HG03354 (cell line): ENCODE data around the gene LPCAT3.

Experiments used
- ATAC-seq: cut with Tn5 transposase; IDR thresholded peaks from one replicate; pipeline ENCODE4 v1.9.1; 2021; ENCODE audit warnings: mild to moderate bottlenecking; ENCODE audit not compliant: unreplicated experiment, poor library complexity, severe bottlenecking

LPCAT3 gene

GRCh38 chr12:6927379-6928021 is 90.8 kb downstream of the LPCAT3 start, which contains the start of gene ATN1:
TSS of gene ATN1 (plus strand) at chr12:6927959. CDS start at chr12:6934002, 6,043 bp downstream.
- ATAC-seq = no peak
